ENCODE results near the gene CEP57L1. TPM values are rescaled to one million over a fixed set of nuclear protein-coding genes. Genes with fewer than 3 reads are reported as not detected.

CEP57L1 gene
- total RNA-seq, 1 donor from 2014 or later: 4.7 TPM

DNA sequence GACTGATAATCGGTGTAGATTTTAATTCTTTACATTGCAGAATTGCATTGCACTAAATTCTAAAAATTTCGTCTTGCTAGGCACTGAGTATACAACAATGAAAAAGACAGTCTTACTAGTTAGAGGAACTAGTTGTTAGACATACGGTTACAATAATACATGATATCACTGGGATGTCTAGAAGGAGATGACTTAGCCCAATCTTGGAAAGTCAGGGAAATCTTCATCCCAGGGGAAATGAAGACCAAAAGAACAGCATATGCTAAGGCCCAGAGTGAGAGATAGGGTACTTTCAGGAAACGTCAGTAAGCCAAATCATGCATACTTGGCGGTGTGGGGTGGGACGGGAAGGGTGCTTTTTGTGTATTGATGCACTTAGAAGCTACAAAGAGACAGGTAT, 901 bp downstream of the CEP57L1 start:
- CTCF ChIA-PET: interaction anchor here (1.4 kb wide), 1 partner anchor 92 kb away, joined by 3 read pairs; no protein-coding TSS in a partner anchor
- peaks cover 42% of the 10 kb centered on the region for H3K4me1 Mint-ChIP-seq
- H3K36me3 Mint-ChIP-seq (ENCODE audit: low read depth): peaks cover 12% of the 10 kb centered on the region
- H3K27me3 Mint-ChIP-seq: no peaks in the 10 kb centered on the region
- no peak for ATAC-seq (ENCODE audit: low read depth)
- TF ChIP-seq, protein P1, sequence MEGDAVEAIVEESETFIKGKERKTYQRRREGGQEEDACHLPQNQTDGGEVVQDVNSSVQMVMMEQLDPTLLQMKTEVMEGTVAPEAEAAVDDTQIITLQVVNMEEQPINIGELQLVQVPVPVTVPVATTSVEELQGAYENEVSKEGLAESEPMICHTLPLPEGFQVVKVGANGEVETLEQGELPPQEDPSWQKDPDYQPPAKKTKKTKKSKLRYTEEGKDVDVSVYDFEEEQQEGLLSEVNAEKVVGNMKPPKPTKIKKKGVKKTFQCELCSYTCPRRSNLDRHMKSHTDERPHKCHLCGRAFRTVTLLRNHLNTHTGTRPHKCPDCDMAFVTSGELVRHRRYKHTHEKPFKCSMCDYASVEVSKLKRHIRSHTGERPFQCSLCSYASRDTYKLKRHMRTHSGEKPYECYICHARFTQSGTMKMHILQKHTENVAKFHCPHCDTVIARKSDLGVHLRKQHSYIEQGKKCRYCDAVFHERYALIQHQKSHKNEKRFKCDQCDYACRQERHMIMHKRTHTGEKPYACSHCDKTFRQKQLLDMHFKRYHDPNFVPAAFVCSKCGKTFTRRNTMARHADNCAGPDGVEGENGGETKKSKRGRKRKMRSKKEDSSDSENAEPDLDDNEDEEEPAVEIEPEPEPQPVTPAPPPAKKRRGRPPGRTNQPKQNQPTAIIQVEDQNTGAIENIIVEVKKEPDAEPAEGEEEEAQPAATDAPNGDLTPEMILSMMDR (IDR thresholded peaks at IDR 0.05): no peak
- H3K9me3 Mint-ChIP-seq: no peaks in the 10 kb centered on the region
- peak overlapping the region; percentile 27 for H3K27ac Mint-ChIP-seq
- POLR2A ChIA-PET: interaction anchor here (2.2 to 2.5 kb wide), 4 partner anchors 22 to 835 kb away, joined by 10 to 39 read pairs (median 22); partner anchors contain the start of genes CD164, MICAL1 and SNX3
- intact Hi-C loops (cut with micrococcal nuclease): loop anchor here (10.0 kb wide), 2 partner anchors 801 to 1021 kb away; partner anchors contain the start of genes AFG1L and OSTM1
- H3K4me3 Mint-ChIP-seq: peak overlapping the region; percentile 97
- no peak for DNase-seq

DNA sequence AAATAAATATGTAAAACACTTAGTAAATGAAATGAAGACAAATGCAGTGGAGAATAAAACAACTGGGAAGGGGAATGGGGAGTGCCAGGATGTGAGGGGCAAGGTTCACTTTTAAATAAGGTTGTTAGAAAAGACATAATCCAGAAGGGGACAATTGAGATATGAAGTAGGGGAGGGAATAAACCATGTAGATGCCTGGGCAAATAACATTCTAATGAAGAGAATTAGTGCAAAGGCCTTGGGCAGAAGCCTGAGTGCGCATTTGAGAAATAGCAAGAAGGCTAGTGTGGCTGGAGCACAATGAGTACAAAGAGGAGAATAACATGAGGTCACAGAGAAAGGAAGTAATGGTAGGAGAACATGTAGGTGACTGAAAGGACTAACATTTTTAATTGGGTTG, 2.4 kb downstream of the CEP57L1 start:
- peaks cover 28% of the 10 kb centered on the region for H3K4me1 Mint-ChIP-seq
- ChIA-PET POLR2A (no interaction called here), CTCF (no interaction called here)
- H3K36me3 Mint-ChIP-seq (ENCODE audit: low read depth): peaks cover 16% of the 10 kb centered on the region
- H3K4me3 Mint-ChIP-seq: no peak overlapping the region
- H3K9me3 Mint-ChIP-seq: no peaks in the 10 kb centered on the region
- no peak for ATAC-seq (ENCODE audit: low read depth)
- TF ChIP-seq, protein P1 (IDR thresholded peaks at IDR 0.05): no peak
- H3K27ac Mint-ChIP-seq: no peak overlapping the region
- H3K27me3 Mint-ChIP-seq: no peaks in the 10 kb centered on the region
- DNase-seq: no peak
- intact Hi-C loops (cut with micrococcal nuclease): loop anchor here (10.0 kb wide), 2 partner anchors 803 to 1023 kb away; partner anchors contain the start of genes AFG1L and OSTM1

DNA sequence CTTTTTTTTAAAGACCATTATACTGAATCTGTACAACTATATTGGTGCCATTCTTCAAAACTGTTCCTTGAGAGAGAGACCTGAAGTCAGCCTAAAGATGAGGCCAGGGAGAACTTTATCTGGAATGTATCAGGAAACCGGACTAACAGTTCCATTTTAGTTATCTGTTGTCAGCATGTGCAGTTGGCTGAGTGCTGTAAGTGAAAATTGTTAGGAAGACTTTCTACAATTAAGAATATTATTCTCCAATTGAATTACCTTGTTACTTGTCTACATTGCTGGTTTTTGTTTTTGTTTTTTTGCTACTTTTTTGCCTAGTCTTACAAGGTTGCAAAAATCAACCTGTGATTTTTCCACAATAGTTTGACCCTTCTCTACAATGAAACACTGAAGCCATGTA, 7.5 kb downstream of the CEP57L1 start:
- POLR2A ChIA-PET: no interaction called here
- no peaks in the 10 kb centered on the region for H3K27me3 Mint-ChIP-seq
- H3K36me3 Mint-ChIP-seq (ENCODE audit: low read depth): peaks cover 9% of the 10 kb centered on the region
- DNase-seq (no peak), ATAC-seq (ENCODE audit: low read depth) (no peak)
- intact Hi-C loops (cut with micrococcal nuclease): no loop called here
- H3K4me1 Mint-ChIP-seq: no peaks in the 10 kb centered on the region
- no peak overlapping the region for H3K4me3 Mint-ChIP-seq
- CTCF ChIA-PET: no interaction called here
- TF ChIP-seq, protein P1 (IDR thresholded peaks at IDR 0.05): no peak
- H3K9me3 Mint-ChIP-seq: no peaks in the 10 kb centered on the region
- H3K27ac Mint-ChIP-seq: no peak overlapping the region

DNA sequence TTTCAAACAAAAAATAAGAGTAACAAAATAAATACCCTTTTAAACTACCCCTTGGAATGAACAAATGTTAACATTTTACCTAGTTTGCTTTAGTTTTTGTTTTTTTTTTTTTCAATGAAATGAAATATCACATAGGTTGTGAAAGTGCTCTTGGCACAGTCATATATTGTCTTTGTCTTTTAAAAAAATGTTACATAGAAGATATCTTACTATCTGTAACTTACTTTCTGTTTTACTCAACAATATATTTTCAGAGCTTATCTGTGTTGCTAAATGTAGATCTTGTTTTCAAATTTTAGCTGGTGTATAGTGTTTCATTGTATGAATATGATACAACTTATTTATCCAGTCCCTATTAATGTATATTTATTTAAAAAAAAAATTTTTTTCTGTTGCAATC, 8.6 kb downstream of the CEP57L1 start:
- no peaks in the 10 kb centered on the region for H3K27me3 Mint-ChIP-seq
- ChIA-PET POLR2A (interaction anchor here (0.7 kb wide), 1 partner anchor 545 kb away, joined by 6 read pairs; no protein-coding TSS in a partner anchor), CTCF (no interaction called here)
- peaks cover 9% of the 10 kb centered on the region for H3K36me3 Mint-ChIP-seq (ENCODE audit: low read depth)
- DNase-seq (no peak), ATAC-seq (ENCODE audit: low read depth) (no peak)
- no peaks in the 10 kb centered on the region for H3K4me1 Mint-ChIP-seq
- no peak overlapping the region for H3K27ac Mint-ChIP-seq
- H3K9me3 Mint-ChIP-seq: no peaks in the 10 kb centered on the region
- TF ChIP-seq, protein P1 (IDR thresholded peaks at IDR 0.05): no peak
- no peak overlapping the region for H3K4me3 Mint-ChIP-seq
- intact Hi-C loops (cut with micrococcal nuclease): no loop called here

DNA sequence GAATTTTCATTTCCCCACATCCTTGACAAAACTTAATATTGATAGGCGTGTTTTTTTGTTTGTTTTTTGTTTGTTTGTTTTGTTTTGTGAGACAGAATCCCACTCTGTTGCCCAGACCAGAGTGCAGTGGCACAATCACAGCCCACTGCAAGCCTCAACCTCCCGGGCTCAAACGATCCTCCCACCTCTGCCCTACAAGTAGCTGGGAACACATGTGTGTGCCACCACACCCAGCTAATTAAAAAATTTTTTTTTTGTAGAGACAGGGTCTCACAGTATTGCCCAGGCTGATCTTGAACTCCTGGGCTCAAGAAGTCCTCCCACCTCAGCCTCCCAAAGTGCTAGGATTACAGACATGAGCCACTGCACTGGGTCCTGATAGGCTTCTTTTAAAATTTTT, 9.2 kb downstream of the CEP57L1 start:
- ChIA-PET POLR2A (interaction anchor here (0.7 kb wide), 1 partner anchor 546 kb away, joined by 6 read pairs; no protein-coding TSS in a partner anchor), CTCF (no interaction called here)

More for the DNA sequence above, 9.2 kb downstream of the CEP57L1 start:
- H3K4me1 Mint-ChIP-seq: no peaks in the 10 kb centered on the region
- TF ChIP-seq, protein P1 (IDR thresholded peaks at IDR 0.05): no peak
- no peak overlapping the region for H3K4me3 Mint-ChIP-seq
- peaks cover 9% of the 10 kb centered on the region for H3K36me3 Mint-ChIP-seq (ENCODE audit: low read depth)
- no peaks in the 10 kb centered on the region for H3K27me3 Mint-ChIP-seq
- no peak overlapping the region for H3K27ac Mint-ChIP-seq
- DNase-seq: no peak
- intact Hi-C loops (cut with micrococcal nuclease): no loop called here
- H3K9me3 Mint-ChIP-seq: no peaks in the 10 kb centered on the region
- no peak for ATAC-seq (ENCODE audit: low read depth)

Data from activated B cell treated with CpG ODN at 0.5 μM for 24 hours (primary cell).